Brain microvascular endothelial cell (primary cell): ENCODE data around the gene RAB11FIP4.

Experiments
- DNase-seq: peaks from one replicate; pipeline ENCODE4 v3.0.0-alpha.2; 2020
- H3K27ac ChIP-seq: fragments of 250-450 bp; sonication (Bioruptor Pico); 2 replicates; pipeline ENCODE4 v1.5.1; 2020; ENCODE audit warnings: mild to moderate bottlenecking, moderate library complexity
- H3K27me3 ChIP-seq: fragments of 250-450 bp; sonication (Bioruptor Pico); replicated peaks from 2 replicates; pipeline ENCODE4 v1.5.1; 2020; ENCODE audit warnings: mild to moderate bottlenecking
- H3K36me3 ChIP-seq: fragments of 250-450 bp; sonication (Bioruptor Pico); replicated peaks from 2 replicates; pipeline ENCODE4 v1.5.1; 2020; ENCODE audit warnings: mild to moderate bottlenecking
- H3K4me3 ChIP-seq: 2 replicates; pipeline ENCODE4 v1.5.1; 2011; ENCODE audit warnings: low read depth, mild to moderate bottlenecking, control low read depth, low read length, moderate library complexity
- CTCF ChIP-seq: IDR thresholded peaks from 2 replicates; pipeline ENCODE4 v1.5.1; 2011; ENCODE audit warnings: low read depth, mild to moderate bottlenecking, moderate library complexity, low read length, control low read depth, inconsistent platforms; ENCODE audit errors: missing control alignments
- in situ Hi-C: cut with HindIII; loops from 2 replicates; pipeline ENCODE4 v1.10.0; 2017; ENCODE audit warnings: low sequenced_read_pairs, low pct_ligation_motif_present

Gene RAB11FIP4

GRCh38 chr17:31524926-31525800 is 133.7 kb downstream of the RAB11FIP4 start:
- in situ Hi-C loops, result no loop called here
- TF ChIP-seq CTCF, result peak; percentile 96
- H3K36me3 ChIP-seq, result no peaks in the 10 kb centered on the region
- DNase-seq, result peak; percentile 91
- H3K27ac ChIP-seq, result no peak overlapping the region
- H3K27me3 ChIP-seq, result no peaks in the 10 kb centered on the region
- no peak overlapping the region for H3K4me3 ChIP-seq

GRCh38 chr17:31525801-31526549 is 134.5 kb downstream of the RAB11FIP4 start:
- H3K4me3 ChIP-seq, result no peak overlapping the region
- DNase-seq, result no peak
- no peaks in the 10 kb centered on the region for H3K27me3 ChIP-seq
- TF ChIP-seq CTCF, result peak; percentile 68
- in situ Hi-C loops, result no loop called here
- no peaks in the 10 kb centered on the region for H3K36me3 ChIP-seq
- no peak overlapping the region for H3K27ac ChIP-seq

- H3K4me3 ChIP-seq, result no peak overlapping the region
- TF ChIP-seq CTCF, result peak; percentile 32
- in situ Hi-C loops, result no loop called here
- DNase-seq, result peak; percentile 73
- no peaks in the 10 kb centered on the region for H3K36me3 ChIP-seq
- H3K27ac ChIP-seq, result no peak overlapping the region
- no peaks in the 10 kb centered on the region for H3K27me3 ChIP-seq
These were observed 136.1 kb downstream of the RAB11FIP4 start for GRCh38 chr17:31527606-31528005.

GRCh38 chr17:31528291-31528874 is 136.9 kb downstream of the RAB11FIP4 start:
- Histone ChIP-seq H3K36me3 (no peaks in the 10 kb centered on the region), H3K4me3 (no peak overlapping the region), H3K27ac (no peak overlapping the region), H3K27me3 (no peaks in the 10 kb centered on the region)
- TF ChIP-seq CTCF, result no peak
- no peak for DNase-seq
- in situ Hi-C loops, result no loop called here

GRCh38 chr17:31529841-31530251 is 138.4 kb downstream of the RAB11FIP4 start:
- Histone ChIP-seq H3K27ac (no peak overlapping the region), H3K36me3 (no peaks in the 10 kb centered on the region), H3K27me3 (no peaks in the 10 kb centered on the region), H3K4me3 (no peak overlapping the region)
- TF ChIP-seq CTCF, result no peak
- in situ Hi-C loops, result no loop called here
- DNase-seq, result no peak
